ENCODE data around the gene TTLL13.
A peak's percentile ranks its signal among the peaks of the same experiment; 100 is the strongest.

Gene TTLL13, protein sequence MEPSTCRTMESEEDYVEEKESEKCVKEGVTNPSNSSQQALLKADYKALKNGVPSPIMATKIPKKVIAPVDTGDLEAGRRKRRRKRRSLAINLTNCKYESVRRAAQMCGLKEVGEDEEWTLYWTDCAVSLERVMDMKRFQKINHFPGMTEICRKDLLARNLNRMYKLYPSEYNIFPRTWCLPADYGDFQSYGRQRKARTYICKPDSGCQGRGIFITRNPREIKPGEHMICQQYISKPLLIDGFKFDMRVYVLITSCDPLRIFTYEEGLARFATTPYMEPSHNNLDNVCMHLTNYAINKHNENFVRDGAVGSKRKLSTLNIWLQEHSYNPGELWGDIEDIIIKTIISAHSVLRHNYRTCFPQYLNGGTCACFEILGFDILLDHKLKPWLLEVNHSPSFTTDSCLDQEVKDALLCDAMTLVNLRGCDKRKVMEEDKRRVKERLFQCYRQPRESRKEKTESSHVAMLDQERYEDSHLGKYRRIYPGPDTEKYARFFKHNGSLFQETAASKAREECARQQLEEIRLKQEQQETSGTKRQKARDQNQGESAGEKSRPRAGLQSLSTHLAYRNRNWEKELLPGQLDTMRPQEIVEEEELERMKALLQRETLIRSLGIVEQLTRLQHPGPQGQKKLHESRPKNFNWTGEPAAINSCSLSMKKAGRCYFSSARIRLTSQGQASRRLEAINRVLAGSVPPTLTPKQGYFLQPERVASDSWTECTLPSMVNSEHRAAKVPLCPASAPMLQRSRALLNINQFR

DNA sequence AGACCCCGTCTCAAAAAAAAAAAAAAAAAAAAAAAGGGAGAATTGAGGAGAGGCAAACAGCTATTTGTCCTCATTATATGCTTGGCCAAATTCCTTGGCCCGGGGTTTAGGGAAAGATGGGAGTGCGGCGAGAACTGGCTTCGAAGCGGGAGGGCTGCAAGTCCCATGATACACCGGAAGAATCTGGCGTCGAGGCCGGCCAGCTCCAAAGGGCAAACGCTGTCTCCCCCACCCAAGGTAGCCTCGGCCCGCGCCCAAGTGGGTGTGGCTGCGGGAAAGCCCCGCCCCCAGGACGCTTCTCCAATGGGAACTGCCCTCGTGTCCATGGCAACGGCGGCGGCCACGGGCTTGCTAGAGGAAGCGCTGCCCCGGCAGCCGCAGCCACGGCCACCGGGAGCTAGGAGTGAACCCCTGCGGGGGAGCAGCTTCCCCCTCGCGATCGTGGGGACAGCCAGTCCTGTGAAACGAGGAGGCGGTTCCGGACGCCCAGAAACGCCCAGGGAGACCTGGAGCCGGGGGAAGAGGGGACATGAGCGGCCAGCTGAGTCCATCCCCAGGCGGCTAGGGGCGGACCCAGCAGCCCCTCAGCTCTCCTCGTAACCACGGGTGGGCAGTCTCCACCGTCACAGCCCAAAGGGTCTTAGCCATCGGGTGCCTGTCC is at the start of gene TTLL13:
TTLL13 (plus strand) TSS at position 354 of the 661 bp plus-strand sequence. CDS start 1,075 bp downstream, outside the sequence.
- DNase-seq, result peak; percentile 53

DNA sequence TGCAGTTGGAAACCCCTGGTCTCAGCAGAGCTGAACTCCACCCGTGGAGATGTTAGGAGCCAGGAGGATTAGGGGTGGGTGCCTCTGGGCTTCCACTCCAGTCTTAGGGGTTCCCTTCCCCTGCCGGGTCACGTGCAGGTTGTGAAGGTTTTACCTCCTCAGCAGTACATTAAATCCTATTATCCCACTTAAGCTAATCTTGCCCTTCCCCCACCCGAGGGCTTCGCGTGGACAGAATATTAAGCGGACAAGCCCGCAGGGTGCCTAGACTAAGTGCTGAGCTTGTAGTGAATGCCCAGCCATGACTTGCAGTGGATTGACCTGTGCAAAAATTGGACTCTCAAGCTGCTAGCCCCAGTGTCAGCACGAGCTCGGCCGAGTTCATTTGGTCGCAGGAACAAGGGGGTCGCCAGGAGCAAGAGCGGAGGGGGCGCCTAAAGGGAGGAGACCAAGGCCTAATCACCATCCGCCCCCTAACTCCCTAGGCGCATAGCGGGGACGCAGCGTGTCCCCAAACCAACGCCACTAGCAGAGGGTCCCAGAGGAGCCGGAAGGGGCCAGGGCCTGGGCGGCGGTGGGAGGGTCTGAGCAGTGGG is 48.7 kb upstream of the TTLL13 start:
- no peak for DNase-seq

DNA sequence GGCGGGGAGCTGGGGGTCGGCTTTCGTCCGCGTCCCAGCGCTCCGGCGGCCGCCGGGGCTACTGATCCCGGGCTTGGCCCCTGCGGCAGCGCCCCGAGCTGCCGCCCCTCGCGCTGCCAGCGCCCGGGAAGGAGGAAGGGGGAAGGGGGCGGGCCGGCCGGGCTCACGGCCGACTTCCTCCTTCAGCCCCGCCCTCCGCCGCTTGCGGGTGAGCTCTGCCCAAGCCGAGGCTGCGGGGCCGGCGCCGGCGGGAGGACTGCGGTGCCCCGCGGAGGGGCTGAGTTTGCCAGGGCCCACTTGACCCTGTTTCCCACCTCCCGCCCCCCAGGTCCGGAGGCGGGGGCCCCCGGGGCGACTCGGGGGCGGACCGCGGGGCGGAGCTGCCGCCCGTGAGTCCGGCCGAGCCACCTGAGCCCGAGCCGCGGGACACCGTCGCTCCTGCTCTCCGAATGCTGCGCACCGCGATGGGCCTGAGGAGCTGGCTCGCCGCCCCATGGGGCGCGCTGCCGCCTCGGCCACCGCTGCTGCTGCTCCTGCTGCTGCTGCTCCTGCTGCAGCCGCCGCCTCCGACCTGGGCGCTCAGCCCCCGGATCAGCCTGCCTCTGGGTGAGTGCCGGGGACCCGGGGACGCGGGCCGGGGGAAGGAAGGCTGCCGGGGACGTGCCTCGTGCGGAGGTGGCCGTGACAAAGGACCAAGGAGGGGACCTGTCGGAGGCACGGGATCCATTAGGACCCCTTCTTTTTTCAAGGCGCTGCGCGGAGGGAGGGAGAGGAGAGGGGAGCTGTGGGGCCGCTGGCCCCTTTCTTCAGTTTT is 48.0 kb upstream of the TTLL13 start, which contains the start of gene SEMA4B:
SEMA4B (plus strand) TSS at position 201 of the 814 bp plus-strand sequence; CDS start at position 450, 249 bp downstream.
- no peak for DNase-seq

DNA sequence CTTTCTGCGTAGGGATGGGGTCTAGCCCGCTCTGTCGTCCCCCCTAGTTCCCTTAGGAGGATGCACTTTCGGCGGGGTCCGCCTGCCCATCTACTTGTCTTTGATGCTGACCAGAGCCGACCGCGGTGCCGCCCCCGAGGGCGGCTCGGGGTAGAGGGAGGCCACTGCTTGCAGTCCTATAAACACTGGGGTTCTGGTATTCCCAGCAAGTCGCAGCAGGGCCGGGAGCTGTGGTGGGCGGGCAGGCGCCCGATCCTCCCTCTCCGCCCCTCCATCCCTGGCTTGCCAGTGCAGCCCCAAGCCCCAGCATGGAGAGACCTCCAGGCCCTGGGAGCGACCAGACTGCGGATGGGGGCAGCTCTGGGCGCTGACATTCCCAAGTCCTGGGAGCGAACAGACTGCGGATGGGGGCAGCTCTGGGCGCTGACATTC is 47.4 kb upstream of the TTLL13 start:
- no peak for DNase-seq

DNA sequence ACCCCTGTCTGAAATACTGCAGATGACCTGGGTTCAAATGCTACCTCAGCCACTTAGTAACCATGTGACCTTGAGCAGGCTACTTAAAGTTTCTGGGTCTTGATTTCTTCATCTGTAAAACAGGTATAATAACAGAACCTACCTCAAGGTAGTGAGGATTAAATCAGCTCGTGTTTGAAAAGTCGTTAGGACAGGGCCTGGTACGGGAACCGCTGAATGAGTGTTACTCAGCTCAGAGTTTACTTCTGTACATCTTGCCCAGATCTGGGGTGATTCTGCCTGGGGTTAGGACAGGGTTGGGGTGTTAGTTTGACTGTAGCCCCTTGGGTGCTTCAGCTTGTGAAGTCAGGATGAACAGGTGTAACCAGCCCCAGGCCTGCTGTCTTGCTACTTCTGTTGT is 46.4 kb upstream of the TTLL13 start:
- no peak for DNase-seq

DNA sequence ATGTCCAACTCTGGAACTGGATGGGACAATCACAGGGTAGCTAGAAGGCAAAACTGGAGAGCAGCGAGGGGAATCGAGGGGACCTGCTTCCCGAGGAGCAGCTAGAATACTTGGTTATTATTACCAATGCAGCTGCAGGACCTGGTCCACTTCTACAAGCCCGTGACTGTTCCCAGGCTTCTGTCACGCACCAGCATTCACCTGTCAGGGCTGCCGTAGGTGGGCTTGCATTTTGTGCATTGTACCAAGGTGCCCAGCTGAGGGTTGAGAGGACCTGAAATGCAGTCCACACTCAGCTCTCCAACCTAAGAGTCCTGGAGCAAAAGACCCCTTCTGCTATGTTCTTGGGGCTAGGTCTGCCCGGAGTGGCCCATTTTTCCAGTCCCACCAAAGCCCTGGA is 45.9 kb upstream of the TTLL13 start:
- DNase-seq, result no peak

DNA sequence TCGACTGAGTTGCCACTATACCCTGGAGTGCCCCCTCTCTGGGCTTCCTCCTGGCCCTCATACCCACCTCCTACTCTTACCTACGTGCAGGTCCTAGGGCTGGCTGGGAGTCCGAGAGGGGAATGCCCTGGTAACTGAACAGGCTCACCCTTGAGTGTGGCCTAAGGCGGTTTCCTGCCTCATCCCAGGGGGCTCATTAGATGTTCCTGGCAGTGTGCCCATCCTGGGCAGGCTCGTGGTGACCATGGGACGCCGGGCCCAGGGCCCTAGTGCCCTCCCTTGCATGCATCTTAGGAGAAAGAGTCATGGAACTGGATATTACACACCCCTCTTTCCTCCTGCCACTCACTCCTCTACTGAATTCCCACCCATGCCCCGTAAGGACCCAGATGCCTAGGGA is 45.4 kb upstream of the TTLL13 start:
- DNase-seq, result no peak

DNA sequence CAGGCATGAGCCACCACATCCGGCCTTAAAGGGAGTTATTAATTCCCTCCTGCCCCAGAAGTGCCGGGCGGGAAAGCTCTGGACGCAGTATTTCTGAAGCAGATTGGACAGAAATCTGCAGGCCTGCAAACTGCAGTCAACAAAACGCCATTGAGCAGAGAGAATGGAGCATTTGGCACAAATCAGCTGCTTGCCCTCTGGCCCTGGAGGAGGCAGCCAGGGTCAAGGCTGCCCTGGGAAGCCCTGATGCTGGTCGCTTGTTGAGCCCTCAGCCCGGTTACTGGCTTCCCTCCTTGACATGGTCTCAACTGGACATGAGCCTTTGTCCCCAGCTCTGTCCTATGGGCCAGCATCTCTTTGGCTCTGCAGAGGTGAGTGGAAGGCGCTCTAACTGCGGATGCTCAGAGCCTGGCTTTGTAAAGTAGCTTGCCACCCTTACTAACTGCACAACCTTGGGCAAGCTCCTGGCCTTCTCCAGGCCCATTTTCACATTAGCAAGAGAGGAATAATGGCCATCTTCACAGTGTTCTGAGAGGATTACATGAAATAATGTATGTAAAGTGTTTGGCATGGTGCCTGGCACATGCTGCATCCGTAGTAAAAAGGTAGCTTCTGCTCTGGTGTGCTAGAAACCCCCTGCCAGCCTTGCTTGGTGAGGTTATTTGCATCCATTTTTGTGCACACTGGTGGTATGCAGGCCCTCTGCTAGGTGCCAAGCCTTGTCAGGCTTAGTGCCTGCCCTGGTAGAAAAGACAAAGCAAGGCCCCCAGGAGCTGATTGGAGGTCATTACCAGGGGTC is 44.1 kb upstream of the TTLL13 start:
- no peak for DNase-seq

DNA sequence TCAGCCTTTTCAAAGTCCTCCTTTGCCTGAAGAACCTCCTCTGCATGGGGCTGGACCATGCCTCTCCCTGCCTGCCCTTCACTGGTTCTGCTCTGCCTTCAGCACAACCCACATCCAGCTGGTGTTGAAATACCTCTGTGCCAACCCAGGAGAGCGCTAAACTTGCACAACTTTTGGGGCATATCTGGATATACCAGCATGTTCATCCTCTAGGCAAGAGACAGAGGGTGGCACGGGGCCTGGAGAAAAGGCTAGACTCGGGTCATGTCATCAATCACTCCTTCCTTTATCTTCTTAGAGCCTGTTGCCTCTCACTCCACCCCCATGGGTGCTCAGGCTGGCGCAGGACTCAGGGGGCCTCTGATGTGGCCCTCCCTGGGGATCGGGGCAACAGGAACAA is 43.5 kb upstream of the TTLL13 start:
- DNase-seq, result no peak

DNA sequence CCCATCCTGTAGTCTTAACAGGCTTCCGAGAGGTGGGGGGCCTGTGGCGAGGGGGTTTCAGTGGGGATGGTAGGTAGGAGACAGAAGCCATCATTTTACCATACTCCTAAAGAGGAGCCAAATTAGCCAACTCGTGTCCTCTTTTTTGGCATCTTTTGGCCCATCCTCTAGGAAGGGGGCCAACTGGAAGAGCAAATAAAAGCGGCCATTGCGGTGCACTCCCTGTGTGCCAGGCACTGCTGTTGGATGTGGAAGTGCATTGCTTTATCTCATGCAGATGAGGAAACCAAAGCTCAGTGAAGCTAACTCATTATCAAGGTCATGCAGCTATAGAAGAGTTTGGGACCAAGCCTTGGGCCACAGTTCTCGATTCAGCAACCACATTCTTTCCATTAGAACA is 42.1 kb upstream of the TTLL13 start:
- no peak for DNase-seq

DNA sequence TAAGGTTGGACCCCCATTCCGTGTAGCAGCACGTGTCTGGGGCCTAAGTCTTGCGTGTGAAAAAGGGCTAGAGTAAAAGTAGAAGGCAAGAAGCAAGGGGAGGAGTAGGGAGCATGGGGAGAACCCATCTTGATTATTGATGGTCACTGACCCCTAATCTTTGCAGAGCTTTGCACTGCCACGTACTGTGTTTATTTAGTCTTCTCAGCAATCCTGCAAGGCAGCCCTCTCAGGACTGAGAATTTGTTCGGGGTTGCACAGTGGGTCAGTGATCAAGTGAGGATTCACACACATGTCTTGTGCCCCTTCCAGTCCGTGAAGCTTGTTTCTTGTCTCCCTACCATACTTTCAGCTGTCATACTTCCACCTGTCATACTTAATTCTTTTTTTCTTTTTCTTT is 41.0 kb upstream of the TTLL13 start:
- DNase-seq, result no peak

DNA sequence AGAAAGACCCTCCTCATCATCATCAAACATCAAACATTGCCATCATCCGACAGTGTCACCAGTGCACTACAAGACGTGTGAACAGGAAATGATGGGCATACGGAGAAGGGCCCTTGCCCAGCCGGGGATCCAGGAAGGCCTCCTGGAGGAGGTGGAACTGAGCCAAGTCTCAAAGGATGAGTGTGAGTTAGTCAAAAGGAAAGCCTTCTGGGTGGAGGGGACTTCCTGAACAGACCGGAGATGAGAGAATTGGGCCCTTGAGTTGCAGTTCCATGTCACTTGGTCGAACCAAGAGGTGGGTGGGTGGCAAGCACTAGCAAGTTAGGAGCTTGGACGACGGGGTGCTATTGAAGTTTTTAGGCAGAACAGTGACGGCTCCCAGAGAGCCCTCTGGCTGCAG is 39.8 kb upstream of the TTLL13 start:
- DNase-seq, result no peak

DNA sequence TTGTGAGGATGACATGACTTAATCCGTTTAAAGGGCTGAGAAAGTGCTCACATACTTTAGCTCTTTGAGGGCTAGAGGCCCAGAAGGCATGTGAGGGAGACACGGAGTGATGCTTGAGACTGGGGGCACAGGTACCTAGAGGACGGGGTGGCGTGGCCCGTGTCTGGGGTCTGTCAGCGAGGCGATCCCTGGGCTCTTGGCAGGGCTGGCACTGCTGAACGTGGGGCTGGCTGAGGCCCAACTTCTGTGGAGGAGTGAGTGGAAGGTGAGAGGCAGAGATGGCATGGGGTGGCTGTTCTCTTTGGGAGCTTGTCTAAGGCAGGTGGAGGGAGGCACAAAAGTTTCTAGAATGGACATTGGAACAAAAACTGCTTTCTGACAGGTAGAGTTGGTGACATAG is 38.8 kb upstream of the TTLL13 start:
- no peak for DNase-seq

DNA sequence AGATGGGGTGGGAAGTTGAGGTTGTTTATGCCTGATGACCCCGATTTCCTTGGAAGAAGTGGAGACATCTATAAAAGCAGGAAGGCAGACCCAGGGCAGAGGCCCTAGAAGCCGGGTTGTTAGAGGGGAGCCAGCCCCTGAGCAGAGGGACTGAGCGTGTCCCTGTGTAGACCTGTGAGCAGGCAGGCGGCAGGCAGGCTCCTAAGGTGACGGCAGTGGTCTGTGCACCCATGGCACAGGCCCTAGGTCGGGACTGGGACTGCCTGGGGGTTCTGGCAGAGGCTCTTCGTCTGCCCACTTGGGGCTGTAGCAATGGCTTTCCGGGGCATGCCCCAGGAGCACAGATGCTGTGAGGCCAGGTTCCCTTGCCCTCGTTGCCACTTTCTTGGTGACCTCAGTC is 38.3 kb upstream of the TTLL13 start:
- DNase-seq, result no peak

DNA sequence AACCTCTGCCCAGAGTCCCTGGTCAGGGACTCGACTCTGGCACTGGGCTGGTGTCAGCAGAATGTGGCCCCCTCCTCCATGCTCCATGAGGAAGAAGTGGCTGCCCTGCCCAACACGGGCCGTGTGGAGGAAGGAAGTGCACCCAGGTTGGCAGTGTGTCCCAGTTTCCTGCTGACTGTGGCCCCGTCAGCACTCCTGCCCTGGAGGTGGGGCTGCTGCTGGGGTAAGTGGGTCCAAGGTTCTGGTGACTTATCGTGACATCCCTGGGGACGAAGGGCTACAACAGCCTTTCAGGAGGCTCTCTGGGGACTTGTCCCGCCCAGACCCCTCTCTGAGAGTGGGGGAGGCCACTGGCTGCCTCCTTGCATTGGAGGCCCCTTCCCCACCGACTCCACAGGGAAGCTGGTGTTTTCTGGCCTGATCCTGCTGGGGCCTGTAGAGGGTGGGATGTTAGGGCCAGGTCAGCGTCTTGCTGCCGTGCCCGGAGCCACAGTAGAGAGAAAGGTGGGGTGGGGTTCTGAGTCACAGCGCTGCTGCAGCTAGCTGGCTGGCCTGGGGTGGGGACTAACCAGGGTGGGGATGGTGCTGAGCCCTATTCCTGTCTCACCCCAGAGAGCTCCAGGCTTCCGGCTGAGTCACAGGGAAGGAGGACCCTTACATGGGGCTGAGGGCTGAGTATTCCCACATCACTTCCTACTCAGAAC is 37.8 kb upstream of the TTLL13 start:
- DNase-seq, result no peak

DNA sequence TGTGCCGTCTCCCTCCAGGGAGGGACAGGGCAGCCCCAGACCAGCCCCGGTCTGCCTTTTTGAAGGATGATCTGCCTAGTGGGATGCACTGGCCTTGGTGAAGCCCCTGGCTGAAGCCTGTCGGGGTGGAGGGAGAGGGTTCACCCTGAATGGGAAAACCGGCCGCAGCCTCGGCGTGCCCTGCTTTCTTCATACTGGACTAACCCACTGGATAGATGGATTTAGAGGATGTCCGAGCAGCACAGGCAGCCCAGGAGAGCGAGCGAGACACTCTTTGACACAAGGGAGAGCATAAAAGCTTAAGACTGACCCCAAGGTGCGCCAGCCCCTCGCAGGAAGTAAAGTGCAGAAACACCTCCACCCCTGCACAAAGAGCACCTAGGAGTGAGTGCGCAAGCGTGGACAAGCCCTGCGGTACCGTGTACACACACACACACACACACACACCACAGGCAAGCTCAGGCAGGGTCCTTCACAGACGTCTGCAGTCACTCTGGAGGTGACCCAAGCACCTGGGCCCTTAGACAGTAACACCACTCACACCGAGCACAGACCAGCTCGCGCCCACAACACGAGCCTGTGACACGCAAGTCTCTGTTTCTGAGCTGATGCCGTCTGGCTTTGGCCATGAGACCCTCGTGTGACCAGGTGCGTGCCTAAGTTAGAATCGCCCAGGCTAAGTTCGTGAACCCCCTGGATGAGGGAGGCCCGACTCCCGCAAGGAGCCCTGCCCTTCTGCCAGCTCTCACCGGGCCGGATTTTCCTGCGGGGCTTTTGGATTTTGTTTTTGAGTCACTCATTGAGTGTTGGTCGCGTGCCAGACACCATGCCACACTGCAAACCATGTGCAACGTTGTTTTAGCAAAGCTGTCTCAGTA is 36.9 kb upstream of the TTLL13 start:
- peak; percentile 15 for DNase-seq

DNA sequence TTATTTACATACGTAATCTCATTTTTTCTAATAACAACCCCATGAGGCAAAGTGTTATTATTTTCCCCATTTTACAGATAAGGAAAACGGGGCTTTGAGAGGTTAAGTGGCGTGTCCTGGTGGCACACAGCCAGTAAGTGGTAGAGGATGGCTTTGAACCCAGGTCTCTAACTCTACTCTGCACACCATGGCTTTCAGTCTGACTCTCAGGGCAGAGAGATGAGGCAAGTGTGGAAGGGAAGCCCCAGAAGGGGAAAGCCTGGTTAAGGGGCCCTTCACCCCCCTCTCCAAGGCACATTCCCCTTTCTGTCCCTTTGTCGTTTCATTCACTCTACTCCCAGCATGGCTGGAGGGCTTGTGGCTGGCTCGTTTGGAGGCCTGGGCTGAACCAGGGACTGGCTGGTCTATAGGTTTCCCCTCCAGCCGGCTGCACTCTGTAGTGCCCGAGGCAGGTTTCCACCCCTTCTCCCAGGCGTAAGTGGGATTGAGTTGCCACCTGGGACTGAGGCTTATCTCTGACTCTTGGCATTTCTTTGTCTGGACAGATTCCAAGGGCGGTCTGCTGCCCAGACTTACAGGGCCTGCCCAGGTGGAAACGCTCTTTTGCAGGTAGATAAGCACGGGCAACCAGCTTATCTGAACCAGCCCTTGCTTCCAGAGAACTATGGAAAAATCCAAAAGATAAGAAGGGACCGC is 36.1 kb upstream of the TTLL13 start:
- DNase-seq, result no peak

DNA sequence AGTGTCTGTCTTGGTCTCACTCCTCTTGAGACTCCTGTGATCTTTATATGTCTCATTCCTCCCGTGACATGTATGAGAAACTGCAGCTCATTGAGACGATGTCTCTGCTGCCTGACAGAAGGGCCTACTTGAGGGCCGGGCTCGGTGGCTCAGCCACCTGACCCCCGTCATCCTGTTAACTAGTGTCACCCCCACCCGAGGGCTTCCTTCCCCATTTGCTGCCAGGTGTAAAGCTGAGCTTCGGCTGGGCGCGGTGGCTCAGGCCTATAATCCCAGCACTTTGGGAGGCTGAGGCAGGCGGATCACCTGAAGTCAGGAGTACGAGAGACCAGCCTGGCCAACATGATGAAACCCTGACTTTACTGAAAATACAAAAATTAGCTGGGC is 35.5 kb upstream of the TTLL13 start:
- no peak for DNase-seq

DNA sequence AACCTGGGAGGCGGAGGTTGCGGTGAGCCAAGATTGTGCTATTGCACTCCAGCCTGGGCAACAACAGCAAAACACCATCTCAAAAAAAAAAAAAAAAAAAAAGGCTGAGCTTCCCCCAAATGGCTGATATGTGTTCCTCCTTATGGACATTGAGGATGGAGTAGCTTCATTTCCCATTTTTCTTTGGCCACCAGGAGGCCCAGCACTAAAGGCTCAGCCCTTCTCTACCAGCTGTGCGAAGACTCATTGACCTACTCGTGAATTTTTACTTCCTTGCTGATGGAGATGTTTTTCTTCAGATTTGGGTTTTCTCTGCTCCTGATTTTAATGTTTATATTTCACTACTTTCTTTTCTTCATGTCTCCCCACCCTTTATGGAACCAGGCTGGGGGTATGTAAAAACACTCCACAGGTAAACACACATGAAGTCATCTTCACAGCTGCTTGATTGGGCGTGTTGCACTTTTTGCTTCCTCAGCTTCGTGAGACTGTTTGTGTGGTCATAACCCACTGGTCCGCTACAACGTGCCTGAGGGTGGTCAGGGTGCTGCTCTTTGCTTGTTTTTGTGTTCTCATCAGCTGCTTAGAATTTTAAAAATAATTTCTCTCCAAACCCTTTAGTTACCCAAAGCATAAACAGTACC is 34.7 kb upstream of the TTLL13 start:
- DNase-seq, result no peak
